B cell (primary cell): ENCODE data around the gene IL1RAP. TPM values are rescaled to one million over a fixed set of nuclear protein-coding genes. Genes with fewer than 3 reads are reported as not detected.

Experiments
- ATAC-seq: fragments of 200-7000 bp; cut with Tn5 transposase; one replicate; pipeline ENCODE4 v1.10.0; 2021; ENCODE audit warnings: low read depth, mild to moderate bottlenecking, moderate number of reproducible peaks, moderate library complexity
- CTCF ChIA-PET: fragments of 350-600 bp; sonication (Branson Sonifier 250); formaldehyde crosslinking; loops from one replicate; lab custom pipeline; 2021; ENCODE audit warnings: antibody characterized with exemption, inconsistent platforms; lab: Charles Lee
- POLR2A ChIA-PET: fragments of 350-600 bp; sonication (Branson Sonifier 250); formaldehyde crosslinking; loops from one replicate; lab custom pipeline; 2021; ENCODE audit warnings: antibody characterized with exemption; lab: Charles Lee
- DNase-seq: peaks from one replicate; pipeline ENCODE4 v3.0.0; 2013
- H2AFZ ChIP-seq: 2 replicates; pipeline ENCODE4 v1.6.1; 2012; ENCODE audit warnings: mild to moderate bottlenecking, low read depth, low read length; ENCODE audit not compliant: insufficient read depth, poor library complexity, severe bottlenecking
- H3K27ac ChIP-seq, 2 donors: 1 replicate in 1 of 2; 2 replicates in 1 of 2; pipeline ENCODE4 v1.5.1; 2012 to 2013; ENCODE audit warnings: low read length in 2 of 2, mild to moderate bottlenecking in 2 of 2, moderate library complexity in 1 of 2
- H3K27me3 ChIP-seq, 4 experiments: fragments of 200-600 bp in 1 of 4; sonication (generic) in 1 of 4; replicated peaks in 1 of 4; 1 replicate in 2 of 4; 2 replicates in 2 of 4; pipeline versions ENCODE4 v1.6.1 to v1.7.0; 2013 to 2016; ENCODE audit warnings: low read length in 3 of 4, mild to moderate bottlenecking in 2 of 4, mixed read lengths in 1 of 4, moderate library complexity in 1 of 4; ENCODE audit not compliant: insufficient read depth in 4 of 4, control insufficient read depth in 3 of 4; ENCODE audit errors: control extremely low read depth in 1 of 4
- H3K36me3 ChIP-seq, 2 experiments: replicated peaks in 1 of 2; 1 replicate in 1 of 2; 2 replicates in 1 of 2; pipeline versions ENCODE4 v1.6.1 to v1.7.1; 2013; ENCODE audit warnings: low read length in 1 of 2; ENCODE audit not compliant: insufficient read depth in 2 of 2, control insufficient read depth in 1 of 2; ENCODE audit errors: control extremely low read depth in 1 of 2, extremely low read depth in 1 of 2
- H3K4me1 ChIP-seq, 2 donors: fragments of 200-600 bp in 1 of 2; sonication (generic) in 1 of 2; 1 replicate in 1 of 2; 2 replicates in 1 of 2; pipeline versions ENCODE4 v1.5.1 to v1.6.1; 2013 to 2017; ENCODE audit warnings: low read length in 2 of 2; ENCODE audit not compliant: control insufficient read depth in 2 of 2, insufficient read depth in 2 of 2
- H3K4me2 ChIP-seq: replicated peaks from 2 replicates; pipeline ENCODE3; 2012; ENCODE audit warnings: mild to moderate bottlenecking, low read depth, low read length; ENCODE audit not compliant: poor library complexity, severe bottlenecking
- H3K4me3 ChIP-seq, 5 experiments: fragments of 200-600 bp in 1 of 5; sonication (generic) in 1 of 5; 1 replicate in 3 of 5; 2 replicates in 2 of 5; pipeline versions ENCODE4 v1.5.1 to v1.7.0; 2011 to 2016; ENCODE audit warnings: low read length in 4 of 5, mild to moderate bottlenecking in 4 of 5, low read depth in 2 of 5, control low read depth in 1 of 5, moderate library complexity in 1 of 5; ENCODE audit not compliant: insufficient read depth in 1 of 5; ENCODE audit errors: control extremely low read depth in 1 of 5, extremely low read depth in 1 of 5
- H3K79me2 ChIP-seq: fragments of 200-600 bp; sonication (generic); one replicate; pipeline ENCODE4 v1.6.0; 2016; ENCODE audit warnings: low read length; ENCODE audit not compliant: control insufficient read depth, insufficient read depth
- H3K9ac ChIP-seq: fragments of 200-600 bp; sonication (generic); 2 replicates; pipeline ENCODE4 v1.6.1; 2017; ENCODE audit warnings: mild to moderate bottlenecking, low read length, moderate library complexity
- H3K9me3 ChIP-seq, 3 donors: one replicate each; pipeline versions ENCODE4 v1.6.1 to v1.7.1; 2013; ENCODE audit warnings: low read length in 2 of 3; ENCODE audit not compliant: control insufficient read depth in 2 of 3, insufficient read depth in 1 of 3; ENCODE audit errors: control extremely low read depth in 1 of 3
- H4K20me1 ChIP-seq: 2 replicates; pipeline ENCODE4 v1.6.0; 2012; ENCODE audit warnings: mild to moderate bottlenecking, low read length; ENCODE audit not compliant: insufficient read depth, control insufficient read depth, poor library complexity, severe bottlenecking
- H3K27ac Mint-ChIP-seq: one replicate; pipeline ENCODE4 v1.8.0; 2021; ENCODE audit warnings: mixed read lengths
- H3K27me3 Mint-ChIP-seq: one replicate; pipeline ENCODE4 v1.8.0; 2021; ENCODE audit warnings: mixed read lengths
- H3K4me1 Mint-ChIP-seq: one replicate; pipeline ENCODE4 v1.8.0; 2021; ENCODE audit warnings: mixed read lengths
- H3K4me3 Mint-ChIP-seq: one replicate; pipeline ENCODE4 v1.8.0; 2021; ENCODE audit warnings: mixed read lengths
- H3K9me3 Mint-ChIP-seq: one replicate; pipeline ENCODE4 v1.8.0; 2022; ENCODE audit warnings: mixed read lengths; ENCODE audit not compliant: insufficient read depth
- CTCF ChIP-seq: fragments of 200-600 bp; IDR thresholded peaks from one replicate; pipeline ENCODE4 v1.8.0; 2022; ENCODE audit warnings: antibody characterized with exemption, mild to moderate bottlenecking
- EZH2 ChIP-seq: IDR thresholded peaks from 2 replicates; pipeline ENCODE4 v1.6.1; 2012; ENCODE audit warnings: borderline replicate concordance, low read depth, mild to moderate bottlenecking, moderate library complexity, low read length; ENCODE audit not compliant: insufficient read depth, poor library complexity, severe bottlenecking
- WGBS: methylation state at CpG from one replicate; pipeline ENCODE4 v1.1.5; 2013; ENCODE audit warnings: missing lambda C conversion rate; ENCODE audit not compliant: insufficient coverage; 5-methylcytosine and 5-hydroxymethylcytosine counted together
- intact Hi-C: fragments of 100-400 bp; cut with micrococcal nuclease; formaldehyde crosslinking; loops from one replicate; pipeline ENCODE4 v1.10.0; 2022
- polyA plus RNA-seq: library from polyadenylated mRNA; depleted of rRNA; stranded (reverse); fragments of >200 nt; gene quantifications from 2 replicates; pipeline ENCODE4 v1.2.3, GENCODE V29; 2012
- total RNA-seq, 2 donors: library from RNA; stranded (reverse); fragments of 120-200 nt in 1 of 2; gene quantifications; 1 replicate in 1 of 2; 2 replicates in 1 of 2; pipeline versions ENCODE4 v1.2.3 to v1.2.4, GENCODE V29; 2013 to 2022

Gene IL1RAP
- total and polyA plus RNA-seq, 2 donors (not counting 1 experiment from before 2014, with no cell fraction given), result 2.3 to 11.5 TPM

GRCh38 chr3:190629088-190629487 is 115.2 kb downstream of the IL1RAP start:
- POLR2A ChIA-PET, result no interaction called here
- H3K4me3 ChIP-seq, result no peak overlapping the region
- H3K9me3 ChIP-seq, result no peaks in the 10 kb centered on the region
- no peaks in the 10 kb centered on the region for H4K20me1 ChIP-seq
- H3K27ac Mint-ChIP-seq, result no peak overlapping the region
- DNase-seq (no peak), ATAC-seq (no peak)
- no peaks in the 10 kb centered on the region for H3K9me3 Mint-ChIP-seq
- H2AFZ ChIP-seq, result no peak overlapping the region
- intact Hi-C loops, result no loop called here
- no peak overlapping the region for H3K27ac ChIP-seq
- TF ChIP-seq CTCF (no peak), EZH2 (no peak)
- peaks cover 5% of the 10 kb centered on the region in 2 donors for H3K4me1 ChIP-seq
- H3K4me2 ChIP-seq, result no peak overlapping the region
- no peaks in the 10 kb centered on the region for H3K79me2 ChIP-seq
- H3K4me3 Mint-ChIP-seq, result no peak overlapping the region
- H3K27me3 Mint-ChIP-seq, result no peaks in the 10 kb centered on the region
- H3K27me3 ChIP-seq, result no peaks in the 10 kb centered on the region
- CTCF ChIA-PET, result no interaction called here
- no peak overlapping the region for H3K9ac ChIP-seq
- H3K4me1 Mint-ChIP-seq, result peaks cover 6% of the 10 kb centered on the region
- WGBS, result 100% methylated on average over 2 of the region's 4 CpGs
- H3K36me3 ChIP-seq, result peaks cover 0 to 4% of the 10 kb centered on the region in 2 experiments

GRCh38 chr3:190631295-190631694 is 117.4 kb downstream of the IL1RAP start:
- Mint-ChIP-seq H3K4me1 (peaks cover 6% of the 10 kb centered on the region), H3K9me3 (no peaks in the 10 kb centered on the region), H3K4me3 (no peak overlapping the region), H3K27ac (no peak overlapping the region), H3K27me3 (no peaks in the 10 kb centered on the region)
- Histone ChIP-seq H3K4me1 (peaks cover 5% of the 10 kb centered on the region in 2 donors), H3K36me3 (peaks cover 0 to 4% of the 10 kb centered on the region in 2 experiments), H3K4me3 (no peak overlapping the region), H3K27me3 (no peaks in the 10 kb centered on the region), H3K79me2 (no peaks in the 10 kb centered on the region), H3K4me2 (no peak overlapping the region), H3K9ac (no peak overlapping the region), H3K9me3 (no peaks in the 10 kb centered on the region), H3K27ac (no peak overlapping the region), H2AFZ (no peak overlapping the region), H4K20me1 (no peaks in the 10 kb centered on the region)
- TF ChIP-seq EZH2, result no peak
- no peak for TF ChIP-seq CTCF
- DNase-seq (no peak), ATAC-seq (no peak)
- intact Hi-C loops, result loop anchor here (2.0 kb wide), 1 partner anchor 14 kb away; no protein-coding TSS in a partner anchor
- POLR2A ChIA-PET, result no interaction called here
- CTCF ChIA-PET, result interaction anchor here (0.5 to 1.6 kb wide), 2 partner anchors 8 to 208 kb away, joined by 3 to 4 read pairs; no protein-coding TSS in a partner anchor
- WGBS, result no CpG with 5 or more reads among the region's 2 CpGs
